Measurements from ENCODE around the gene ETV5.

Gene ETV5

GRCh38 chr3:186108941-186109865 lies at the start of gene ETV5:
ETV5 (minus strand) TSS chr3:186109089; CDS start chr3:186105868, 3,221 bp downstream.
- DNase-seq (ENCODE audit: low read depth in 2 of 2) = peak; percentile 87 to 89

GRCh38 chr3:186154641-186155040 lies 45.8 kb upstream of the ETV5 start:
- DNase-seq (ENCODE audit: low read depth in 2 of 2) = no peak

- no peak for DNase-seq (ENCODE audit: low read depth in 2 of 2)
These were observed 44.0 kb upstream of the ETV5 start for GRCh38 chr3:186152889-186153292.

GRCh38 chr3:186152361-186152798 lies 43.5 kb upstream of the ETV5 start:
- DNase-seq (ENCODE audit: low read depth in 2 of 2) = no peak

GRCh38 chr3:186151077-186151971 lies 42.4 kb upstream of the ETV5 start:
- no peak for DNase-seq (ENCODE audit: low read depth in 2 of 2)

- DNase-seq (ENCODE audit: low read depth in 2 of 2) = no peak
These were observed 41.3 kb upstream of the ETV5 start for GRCh38 chr3:186150041-186150830.

GRCh38 chr3:186149319-186149960 lies 40.6 kb upstream of the ETV5 start:
- DNase-seq (ENCODE audit: low read depth in 2 of 2) = no peak

- no peak for DNase-seq (ENCODE audit: low read depth in 2 of 2)
These were observed 35.4 kb upstream of the ETV5 start for GRCh38 chr3:186144257-186144656.

- DNase-seq (ENCODE audit: low read depth in 2 of 2) = no peak
These were observed 34.4 kb upstream of the ETV5 start for GRCh38 chr3:186143250-186143649.

- DNase-seq (ENCODE audit: low read depth in 2 of 2) = no peak
These were observed 33.6 kb upstream of the ETV5 start for GRCh38 chr3:186142393-186142932.

- no peak for DNase-seq (ENCODE audit: low read depth in 2 of 2)
These were observed 32.9 kb upstream of the ETV5 start for GRCh38 chr3:186141790-186142189.

- DNase-seq (ENCODE audit: low read depth in 2 of 2) = no peak
These were observed 29.5 kb upstream of the ETV5 start for GRCh38 chr3:186138272-186138981.

- DNase-seq (ENCODE audit: low read depth in 2 of 2) = no peak
These were observed 28.3 kb upstream of the ETV5 start for GRCh38 chr3:186137051-186137685.

- DNase-seq (ENCODE audit: low read depth in 2 of 2) = no peak
These were observed 25.1 kb upstream of the ETV5 start for GRCh38 chr3:186133980-186134379.

GRCh38 chr3:186132487-186132886 lies 23.6 kb upstream of the ETV5 start:
- no peak for DNase-seq (ENCODE audit: low read depth in 2 of 2)

GRCh38 chr3:186129206-186129605 lies 20.3 kb upstream of the ETV5 start:
- DNase-seq (ENCODE audit: low read depth in 2 of 2) = no peak

- DNase-seq (ENCODE audit: low read depth in 2 of 2) = no peak
These were observed 19.3 kb upstream of the ETV5 start for GRCh38 chr3:186128158-186128557.

- no peak for DNase-seq (ENCODE audit: low read depth in 2 of 2)
These were observed 18.6 kb upstream of the ETV5 start for GRCh38 chr3:186127463-186127862.

- no peak for DNase-seq (ENCODE audit: low read depth in 2 of 2)
These were observed 16.2 kb upstream of the ETV5 start for GRCh38 chr3:186125118-186125517.

GRCh38 chr3:186124592-186124991 lies 15.7 kb upstream of the ETV5 start:
- DNase-seq (ENCODE audit: low read depth in 2 of 2) = no peak

Data from stimulated activated CD8-positive, alpha-beta memory T cell treated with anti-CD3 and anti-CD28 coated beads, Interleukin-7, amount 100 ng/mL, for 4 hours (primary cell).